ENCODE data around the gene KRT27.

Gene KRT27

DNA sequence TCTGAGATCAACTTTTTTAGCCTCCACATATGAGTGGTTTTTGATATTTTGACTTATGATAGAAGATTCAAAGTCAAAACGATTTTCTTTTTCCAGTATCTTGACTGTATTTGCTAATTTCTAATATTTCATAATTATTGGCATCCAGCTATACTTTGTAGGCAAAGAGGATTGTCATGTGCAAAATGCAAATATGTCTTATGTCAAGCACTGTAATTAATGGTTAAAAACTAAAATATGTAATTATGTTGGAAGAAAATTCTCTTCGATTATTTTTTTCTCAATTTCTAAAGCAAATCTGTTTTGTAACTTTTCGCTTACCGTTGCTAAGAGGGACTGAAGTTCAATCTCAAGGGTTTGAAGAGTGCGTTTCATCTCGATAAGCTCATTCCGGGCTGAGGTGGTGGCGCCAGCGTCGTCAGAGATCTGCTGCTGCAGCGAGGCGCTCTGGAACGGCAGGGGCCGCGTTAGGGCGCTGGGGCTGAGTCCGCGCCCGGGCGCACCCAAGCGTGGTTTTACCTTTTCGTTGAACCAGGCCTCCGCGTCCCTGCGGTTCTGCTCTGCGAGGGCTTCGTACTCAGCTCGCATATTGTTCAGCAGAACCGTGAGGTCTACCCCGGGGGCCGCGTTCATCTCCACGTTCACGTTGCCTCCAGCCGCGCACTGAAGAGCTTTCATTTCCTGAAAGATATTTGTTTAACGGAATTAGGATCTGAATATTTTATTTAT, 3.0 kb downstream of the KRT27 start:
- H3K9me3 ChIP-seq, result no peaks in the 10 kb centered on the region
- no peaks in the 10 kb centered on the region for H3K36me3 ChIP-seq
- H3K27me3 ChIP-seq, result peaks cover 96% of the 10 kb centered on the region
- TF ChIP-seq, protein P1, sequence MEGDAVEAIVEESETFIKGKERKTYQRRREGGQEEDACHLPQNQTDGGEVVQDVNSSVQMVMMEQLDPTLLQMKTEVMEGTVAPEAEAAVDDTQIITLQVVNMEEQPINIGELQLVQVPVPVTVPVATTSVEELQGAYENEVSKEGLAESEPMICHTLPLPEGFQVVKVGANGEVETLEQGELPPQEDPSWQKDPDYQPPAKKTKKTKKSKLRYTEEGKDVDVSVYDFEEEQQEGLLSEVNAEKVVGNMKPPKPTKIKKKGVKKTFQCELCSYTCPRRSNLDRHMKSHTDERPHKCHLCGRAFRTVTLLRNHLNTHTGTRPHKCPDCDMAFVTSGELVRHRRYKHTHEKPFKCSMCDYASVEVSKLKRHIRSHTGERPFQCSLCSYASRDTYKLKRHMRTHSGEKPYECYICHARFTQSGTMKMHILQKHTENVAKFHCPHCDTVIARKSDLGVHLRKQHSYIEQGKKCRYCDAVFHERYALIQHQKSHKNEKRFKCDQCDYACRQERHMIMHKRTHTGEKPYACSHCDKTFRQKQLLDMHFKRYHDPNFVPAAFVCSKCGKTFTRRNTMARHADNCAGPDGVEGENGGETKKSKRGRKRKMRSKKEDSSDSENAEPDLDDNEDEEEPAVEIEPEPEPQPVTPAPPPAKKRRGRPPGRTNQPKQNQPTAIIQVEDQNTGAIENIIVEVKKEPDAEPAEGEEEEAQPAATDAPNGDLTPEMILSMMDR (IDR thresholded peaks at IDR 0.05), result no peak
- no peak overlapping the region for H3K27ac ChIP-seq
- H3K4me3 ChIP-seq (ENCODE audit: low read depth in 1 of 2, low read length in 1 of 2), result no peak overlapping the region
- H3K4me1 ChIP-seq (ENCODE audit: control insufficient read depth in 1 of 2, insufficient read depth in 1 of 2, low read depth in 1 of 2, low read length in 1 of 2), result no peaks in the 10 kb centered on the region

DNA sequence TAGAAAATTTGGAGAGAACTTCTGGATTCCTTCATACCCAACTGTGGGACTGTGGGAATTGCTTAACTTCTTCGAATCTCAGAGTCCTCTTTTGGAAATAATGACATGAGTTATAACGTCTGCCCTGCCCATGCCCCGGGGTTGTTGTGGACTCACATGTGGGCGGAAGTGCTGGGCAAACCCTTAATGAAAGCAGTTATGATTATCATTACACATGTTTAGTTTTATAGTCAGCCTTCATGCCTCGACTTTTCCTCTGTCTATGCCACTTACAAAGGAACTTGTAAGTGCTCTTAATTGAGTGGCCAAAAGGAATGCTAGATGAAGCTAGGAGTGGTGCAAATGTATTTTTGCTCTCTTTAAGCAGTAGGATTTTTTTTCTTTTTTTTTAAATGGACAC, 3.9 kb downstream of the KRT27 start:
- H3K27ac ChIP-seq, result no peak overlapping the region
- H3K4me1 ChIP-seq (ENCODE audit: control insufficient read depth in 1 of 2, insufficient read depth in 1 of 2, low read depth in 1 of 2, low read length in 1 of 2), result no peaks in the 10 kb centered on the region
- H3K27me3 ChIP-seq, result peaks cover 96% of the 10 kb centered on the region
- H3K9me3 ChIP-seq, result no peaks in the 10 kb centered on the region
- no peak overlapping the region for H3K4me3 ChIP-seq (ENCODE audit: low read depth in 1 of 2, low read length in 1 of 2)
- no peaks in the 10 kb centered on the region for H3K36me3 ChIP-seq
- TF ChIP-seq, protein P1 (IDR thresholded peaks at IDR 0.05), result no peak

DNA sequence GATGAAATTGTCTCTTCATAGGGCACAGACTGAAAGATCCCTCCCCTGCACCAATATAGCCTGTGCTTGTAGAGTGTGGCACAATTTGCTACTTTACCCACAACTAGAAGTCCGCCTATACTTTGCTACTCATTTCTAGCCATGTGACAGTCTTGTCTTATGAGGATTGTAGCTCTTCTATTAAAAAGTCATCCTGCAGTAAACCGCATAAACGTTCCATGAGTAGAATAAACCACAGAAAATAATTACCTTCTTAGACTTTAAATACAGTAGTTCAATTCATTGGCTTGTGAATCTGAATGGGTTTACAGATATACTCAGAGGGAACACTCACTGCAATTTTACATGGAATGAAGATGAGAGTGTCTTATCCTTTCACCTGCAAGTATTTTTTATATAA, 4.4 kb downstream of the KRT27 start:
- Histone ChIP-seq H3K4me3 (ENCODE audit: low read depth in 1 of 2, low read length in 1 of 2) (no peak overlapping the region), H3K36me3 (no peaks in the 10 kb centered on the region), H3K9me3 (no peaks in the 10 kb centered on the region), H3K4me1 (ENCODE audit: control insufficient read depth in 1 of 2, insufficient read depth in 1 of 2, low read depth in 1 of 2, low read length in 1 of 2) (no peaks in the 10 kb centered on the region), H3K27me3 (peaks cover 96% of the 10 kb centered on the region), H3K27ac (no peak overlapping the region)
- TF ChIP-seq, protein P1 (IDR thresholded peaks at IDR 0.05), result no peak

DNA sequence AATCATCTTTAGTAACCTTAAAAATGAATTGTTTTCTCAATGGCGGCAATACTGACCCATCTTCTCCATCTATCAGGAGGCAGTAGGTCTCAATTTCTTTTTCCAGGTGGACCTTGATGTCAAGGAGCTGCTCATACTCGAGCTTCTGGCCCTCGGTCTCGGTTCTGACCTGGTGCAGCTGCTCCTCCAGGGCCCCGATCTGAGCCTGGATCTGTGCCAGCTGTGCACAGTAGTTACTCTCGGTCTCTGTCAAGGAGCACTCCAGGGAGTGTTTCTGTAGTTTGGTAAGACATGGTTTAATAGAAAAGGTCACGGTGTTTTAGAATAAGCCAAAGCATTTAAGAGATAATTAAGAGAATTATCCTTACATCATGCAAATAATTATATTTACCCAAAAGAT, 4.9 kb downstream of the KRT27 start:
- H3K4me1 ChIP-seq (ENCODE audit: control insufficient read depth in 1 of 2, insufficient read depth in 1 of 2, low read depth in 1 of 2, low read length in 1 of 2), result no peaks in the 10 kb centered on the region
- H3K36me3 ChIP-seq, result no peaks in the 10 kb centered on the region
- H3K27me3 ChIP-seq, result peaks cover 97% of the 10 kb centered on the region
- H3K9me3 ChIP-seq, result no peaks in the 10 kb centered on the region
- no peak overlapping the region for H3K4me3 ChIP-seq (ENCODE audit: low read depth in 1 of 2, low read length in 1 of 2)
- H3K27ac ChIP-seq, result no peak overlapping the region
- TF ChIP-seq, protein P1 (IDR thresholded peaks at IDR 0.05), result no peak

DNA sequence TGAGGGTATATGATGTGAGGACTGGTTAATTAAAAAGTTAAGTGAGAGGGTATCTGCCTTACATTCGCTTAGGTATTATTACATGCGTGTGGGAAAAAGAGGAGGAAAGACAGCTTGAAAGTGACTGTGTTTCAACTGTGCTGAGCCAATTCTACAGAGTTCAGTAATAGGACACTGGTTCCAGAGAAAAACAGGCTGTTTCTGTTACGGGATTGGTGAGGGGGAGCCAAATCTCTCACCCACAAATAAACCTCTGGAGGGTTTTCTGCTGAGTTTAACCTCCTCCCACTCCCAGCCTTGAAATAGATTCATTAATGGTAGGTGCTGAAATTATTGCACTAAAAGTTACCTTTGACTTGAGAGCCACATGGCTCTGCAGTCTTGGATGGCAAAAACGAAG, 6.4 kb downstream of the KRT27 start:
- Histone ChIP-seq H3K9me3 (no peaks in the 10 kb centered on the region), H3K4me1 (ENCODE audit: control insufficient read depth in 1 of 2, insufficient read depth in 1 of 2, low read depth in 1 of 2, low read length in 1 of 2) (no peaks in the 10 kb centered on the region), H3K27me3 (peaks cover 98% of the 10 kb centered on the region), H3K27ac (no peak overlapping the region), H3K36me3 (no peaks in the 10 kb centered on the region), H3K4me3 (ENCODE audit: low read depth in 1 of 2, low read length in 1 of 2) (no peak overlapping the region)
- TF ChIP-seq, protein P1 (IDR thresholded peaks at IDR 0.05), result no peak

Data from neutrophil (primary cell).